Transverse colon (tissue), 4 donors: ENCODE measurements around the gene RNLS. TPM values are rescaled to one million over a fixed set of nuclear protein-coding genes. Genes with fewer than 3 reads are reported as not detected.
A peak's percentile ranks its signal among the peaks of the same experiment; 100 is the strongest.

Experiments
- DNase-seq: peaks from one replicate; pipeline ENCODE4 v3.0.0-alpha.2; 2019
- H3K27ac ChIP-seq, 4 donors: fragments of 200-600 bp; sonication (generic); 2 replicates each; pipeline ENCODE4 v1.5.1; 2016 to 2018; ENCODE audit warnings: inconsistent platforms in 4 of 4
- H3K27me3 ChIP-seq: fragments of 200-600 bp; sonication (generic); 2 replicates; pipeline ENCODE4 v1.5.1; 2017; ENCODE audit warnings: inconsistent platforms
- H3K36me3 ChIP-seq, 4 donors: fragments of 200-600 bp; sonication (generic); 2 replicates each; pipeline ENCODE4 v1.5.1; 2017 to 2019; ENCODE audit warnings: inconsistent platforms in 4 of 4
- H3K4me1 ChIP-seq, 4 donors: fragments of 200-600 bp; sonication (generic); 2 replicates each; pipeline ENCODE4 v1.5.1; 2017 to 2020; ENCODE audit warnings: inconsistent platforms in 4 of 4
- H3K4me3 ChIP-seq, 4 donors: fragments of 200-600 bp; sonication (generic); 1 replicate in 1 of 4; 2 replicates in 3 of 4; pipeline versions ENCODE4 v1.5.1 to v1.6.1; 2017 to 2019; ENCODE audit warnings: inconsistent platforms in 4 of 4
- H3K9me3 ChIP-seq, 2 donors: fragments of 200-600 bp; sonication (generic); 2 replicates each; pipeline ENCODE4 v1.5.1; 2017 to 2019; ENCODE audit warnings: inconsistent platforms in 2 of 2
- CTCF ChIP-seq, 5 experiments: fragments of 200-600 bp in 3 of 5; fragments of 450-650 bp in 2 of 5; sonication (generic) in 3 of 5; IDR thresholded peaks; 1 replicate in 2 of 5; 2 replicates in 3 of 5; pipeline ENCODE4 v1.5.1; 2016 to 2017; ENCODE audit warnings: antibody characterized with exemption in 5 of 5, inconsistent platforms in 3 of 5, mild to moderate bottlenecking in 2 of 5, moderate library complexity in 1 of 5
- EP300 ChIP-seq: sonication (generic); formaldehyde crosslinking; IDR thresholded peaks from one replicate; pipeline ENCODE4 v1.6.1; 2017; ENCODE audit warnings: antibody characterized with exemption, low read depth
- POLR2A ChIP-seq: fragments of 450-650 bp; IDR thresholded peaks from one replicate; pipeline ENCODE4 v1.6.1; 2016; ENCODE audit warnings: antibody characterized with exemption, mild to moderate bottlenecking, moderate library complexity
- POLR2AphosphoS5 ChIP-seq, 3 donors: sonication (generic); formaldehyde crosslinking; IDR thresholded peaks; one replicate each; pipeline ENCODE4 v1.6.1; 2016; ENCODE audit warnings: antibody characterized with exemption in 3 of 3
- WGBS, 2 donors: methylation state at CpG; one replicate each; pipeline ENCODE4 v1.1.5; 2018; ENCODE audit warnings: low coverage in 1 of 2; 5-methylcytosine and 5-hydroxymethylcytosine counted together
- in situ Hi-C, 4 donors: fragments of 200-750 bp; cut with MboI; loops; one replicate each; pipeline versions ENCODE4 v1.15.0 to v1.15.1; 2017; ENCODE audit warnings: low sequenced_read_pairs in 3 of 4, low pct_ligation_motif_present in 1 of 4, low pct_unique_long_range_greater_than_20kb in 1 of 4
- intact Hi-C: fragments of 100-400 bp; cut with DNase I; formaldehyde crosslinking; loops from one replicate; pipeline ENCODE4 v1.15.1; 2023; ENCODE audit warnings: low total_unique reads
- small RNA-seq, 4 donors: library from RNA; depleted of rRNA; stranded (forward); fragments of <200 nt; gene quantifications; one replicate each; pipeline ENCODE3, GENCODE V24; 2016
- total RNA-seq, 4 donors: library from RNA; depleted of rRNA; stranded (reverse); fragments of >200 nt; gene quantifications; one replicate each; pipeline ENCODE4 v1.1.0, GENCODE V29; 2016

The RNLS gene
- total RNA-seq, 4 donors from 2014 or later: 2.4 to 78.2 (median 28.9) TPM

GRCh38 chr10:88227342-88228018 lies 355.6 kb downstream of the RNLS start:
- DNase-seq: peak; percentile 56
- in situ Hi-C loops (no loop called here), intact Hi-C loops (no loop called here)
- peaks cover 0 to 5% (median 2%) of the 10 kb centered on the region in 4 donors for H3K4me1 ChIP-seq
- no peaks in the 10 kb centered on the region for H3K27me3 ChIP-seq
- WGBS, 2 donors: 70 to 73% methylated on average over 2 to 8 of the region's 8 CpGs
- TF ChIP-seq CTCF (IDR thresholded peaks at IDR 0.05) (no peak), POLR2A (no peak)
- no peaks in the 10 kb centered on the region for H3K9me3 ChIP-seq
- H3K4me3 ChIP-seq: no peak overlapping the region
- peak overlapping the region in 3 of 4 donors; percentile 20 to 27 (median 22) for H3K27ac ChIP-seq
- H3K36me3 ChIP-seq: no peaks in the 10 kb centered on the region

- WGBS, 2 donors: 100% methylated on average over 1 of the region's 1 CpG; no CpG with 5 or more reads in 1 of the 2 donors
- DNase-seq: no peak
- intact Hi-C loops (no loop called here), in situ Hi-C loops (no loop called here)
- H3K36me3 ChIP-seq: no peaks in the 10 kb centered on the region
- H3K9me3 ChIP-seq: no peaks in the 10 kb centered on the region
- TF ChIP-seq POLR2A: no peak
- no peak overlapping the region for H3K4me3 ChIP-seq
- H3K4me1 ChIP-seq: peaks cover 0 to 3% (median 0%) of the 10 kb centered on the region in 4 donors
- peak overlapping the region in 2 of 4 donors; percentile 20 to 22 for H3K27ac ChIP-seq
- H3K27me3 ChIP-seq: no peaks in the 10 kb centered on the region
Measured at GRCh38 chr10:88226891-88227290, 356.2 kb downstream of the RNLS start.

- DNase-seq: no peak
- intact Hi-C loops (no loop called here), in situ Hi-C loops (no loop called here)
- TF ChIP-seq CTCF (IDR thresholded peaks at IDR 0.05) (no peak), EP300 (no peak), POLR2A (no peak), POLR2AphosphoS5 (IDR thresholded peaks at IDR 0.05) (no peak)
- Histone ChIP-seq H3K9me3 (no peaks in the 10 kb centered on the region), H3K4me3 (no peak overlapping the region), H3K27ac (no peak overlapping the region), H3K4me1 (peaks cover 0 to 3% (median 0%) of the 10 kb centered on the region in 4 donors), H3K36me3 (no peaks in the 10 kb centered on the region), H3K27me3 (no peaks in the 10 kb centered on the region)
- 66 to 89% methylated on average over 2 of the region's 2 CpGs for WGBS, 2 donors
Measured at GRCh38 chr10:88226071-88226659, 357.0 kb downstream of the RNLS start.

Small RNA genes within 50 kb of the gene (small RNA-seq; reads per million reads assigned to genes)
- gene AL353149.1: 0 reads per million in 4 donors
- 0 reads per million in 4 donors for gene RF00019

Other genes with a start within 250 kb of the RNLS start
- under 1 TPM in 1 of 4 donors, not detected in 3; 0.14 TPM for gene LIPJ, start 3.4 kb upstream of the RNLS start, total RNA-seq
- gene LIPF, start 81.1 kb upstream of the RNLS start, total RNA-seq: not detected
- gene LIPK, start 122.9 kb upstream of the RNLS start, total RNA-seq: not detected
- under 1 TPM in 1 of 4 donors, not detected in 3; 0.48 TPM for gene LIPN, start 176.7 kb upstream of the RNLS start, total RNA-seq
- not detected for gene LIPM, start 219.4 kb upstream of the RNLS start, total RNA-seq